GM23338 (cell line): ENCODE results near the gene EPS8. TPM values are rescaled to one million over a fixed set of nuclear protein-coding genes. Genes with fewer than 3 reads are reported as not detected.

Experiments used
- ATAC-seq: fragments of 200-7000 bp; cut with Tn5 transposase; 3 replicates; pipeline ENCODE4 v1.9.1; 2020
- DNase-seq: peaks from one replicate; pipeline ENCODE4 v3.0.0-alpha.2; 2015; ENCODE audit warnings: low spot score
- H2AFZ ChIP-seq: fragments of 200-600 bp; sonication (generic); 2 replicates; pipeline ENCODE4 v1.8.0; 2016; ENCODE audit warnings: antibody characterized with exemption, mild to moderate bottlenecking, moderate library complexity
- H3F3A ChIP-seq: fragments of 200-600 bp; sonication (generic); replicated peaks from 2 replicates; pipeline ENCODE4 v1.8.0; 2017; ENCODE audit warnings: antibody characterized with exemption, mixed run types, low read depth
- H3K27ac ChIP-seq: fragments of 200-600 bp; sonication (generic); 2 replicates; pipeline ENCODE4 v1.6.1; 2016; ENCODE audit warnings: low read depth
- H3K27me3 ChIP-seq: fragments of 200-600 bp; sonication (generic); 2 replicates; pipeline ENCODE4 v1.8.0; 2016; ENCODE audit warnings: mild to moderate bottlenecking, mixed run types, moderate library complexity; ENCODE audit not compliant: insufficient read depth
- H3K36me3 ChIP-seq: fragments of 200-600 bp; sonication (generic); 2 replicates; pipeline ENCODE4 v1.8.0; 2016; ENCODE audit warnings: mild to moderate bottlenecking; ENCODE audit not compliant: insufficient read depth
- H3K4me1 ChIP-seq: fragments of 200-600 bp; sonication (generic); 2 replicates; pipeline ENCODE4 v1.8.0; 2016; ENCODE audit warnings: mild to moderate bottlenecking, moderate library complexity; ENCODE audit not compliant: insufficient read depth
- H3K4me2 ChIP-seq: fragments of 200-600 bp; sonication (generic); 2 replicates; pipeline ENCODE4 v1.7.1; 2017; ENCODE audit warnings: mixed run types
- H3K4me3 ChIP-seq: fragments of 200-600 bp; sonication (generic); 2 replicates; pipeline ENCODE4 v1.6.1; 2016; ENCODE audit warnings: mixed run types
- H3K79me2 ChIP-seq: fragments of 200-600 bp; sonication (generic); replicated peaks from 2 replicates; pipeline ENCODE4 v1.8.0; 2017; ENCODE audit warnings: mild to moderate bottlenecking; ENCODE audit not compliant: insufficient read depth
- H3K9me2 ChIP-seq: fragments of 200-600 bp; sonication (generic); 2 replicates; pipeline ENCODE4 v1.8.0; 2017; ENCODE audit not compliant: insufficient read depth
- H4K20me1 ChIP-seq: fragments of 200-600 bp; sonication (generic); replicated peaks from 2 replicates; pipeline ENCODE4 v1.8.0; 2017; ENCODE audit warnings: mild to moderate bottlenecking; ENCODE audit not compliant: insufficient read depth
- H3K27ac Mint-ChIP-seq: 2 replicates; pipeline ENCODE4 v1.8.0; 2020; ENCODE audit warnings: inconsistent platforms, mild to moderate bottlenecking, moderate library complexity, mixed read lengths
- H3K27me3 Mint-ChIP-seq: 3 replicates; pipeline ENCODE4 v1.8.0; 2022; ENCODE audit warnings: low read depth, mild to moderate bottlenecking, moderate library complexity, mixed read lengths, inconsistent platforms; ENCODE audit not compliant: insufficient read depth, poor library complexity
- H3K36me3 Mint-ChIP-seq: 3 replicates; pipeline ENCODE4 v1.8.0; 2021; ENCODE audit warnings: low read depth, mild to moderate bottlenecking, inconsistent platforms, moderate library complexity, mixed read lengths
- H3K4me1 Mint-ChIP-seq: 3 replicates; pipeline ENCODE4 v1.8.0; 2020; ENCODE audit warnings: mild to moderate bottlenecking, inconsistent platforms, mixed read lengths
- H3K4me3 Mint-ChIP-seq: 3 replicates; pipeline ENCODE4 v1.8.0; 2021; ENCODE audit warnings: moderate library complexity, mild to moderate bottlenecking, inconsistent platforms, mixed read lengths
- H3K9me3 Mint-ChIP-seq: 3 replicates; pipeline ENCODE4 v1.8.0; 2020; ENCODE audit warnings: moderate library complexity, mild to moderate bottlenecking, inconsistent platforms, mixed read lengths
- CREB1 ChIP-seq: fragments of 250-450 bp; sonication (Bioruptor Pico); IDR thresholded peaks from 2 replicates; pipeline ENCODE4 v1.5.0; 2020; ENCODE audit warnings: low read depth, mild to moderate bottlenecking, moderate library complexity
- CTCF ChIP-seq, 2 experiments: fragments of 200-600 bp in 1 of 2; sonication (generic) in 1 of 2; conservative IDR thresholded peaks; 2 replicates each; pipeline versions ENCODE4 v1.5.1 to v1.6.1; 2016 to 2017; ENCODE audit warnings: antibody characterized with exemption in 2 of 2, low read depth in 2 of 2, mild to moderate bottlenecking in 2 of 2, moderate library complexity in 1 of 2
- ETS1 ChIP-seq: IDR thresholded peaks from 2 replicates; pipeline ENCODE4 v1.6.1; 2016; ENCODE audit warnings: antibody characterized with exemption
- EZH2 ChIP-seq: fragments of 200-600 bp; sonication (generic); IDR thresholded peaks from one replicate; pipeline ENCODE4 v1.8.0; 2017; ENCODE audit warnings: antibody characterized with exemption, mild to moderate bottlenecking, low read depth; ENCODE audit not compliant: unreplicated experiment
- EZH2phosphoT487 ChIP-seq: fragments of 200-600 bp; sonication (generic); IDR thresholded peaks from one replicate; pipeline ENCODE4 v1.8.1; 2018; ENCODE audit warnings: antibody characterized with exemption; ENCODE audit not compliant: unreplicated experiment
- JUNB ChIP-seq: IDR thresholded peaks from one replicate; pipeline ENCODE4 v1.6.1; 2016; ENCODE audit warnings: antibody characterized with exemption; ENCODE audit not compliant: unreplicated experiment
- NANOG ChIP-seq: IDR thresholded peaks from 2 replicates; pipeline ENCODE4 v1.6.1; 2016; ENCODE audit warnings: antibody characterized with exemption, borderline replicate concordance
- POLR2AphosphoS5 ChIP-seq: IDR thresholded peaks from 2 replicates; pipeline ENCODE4 v1.6.1; 2016; ENCODE audit warnings: antibody characterized with exemption, low read depth
- REST ChIP-seq: IDR thresholded peaks from one replicate; pipeline ENCODE4 v1.6.1; 2018; ENCODE audit warnings: antibody characterized with exemption; ENCODE audit not compliant: unreplicated experiment
- STAT1 ChIP-seq: IDR thresholded peaks from one replicate; pipeline ENCODE4 v1.6.1; 2016; ENCODE audit warnings: antibody characterized with exemption; ENCODE audit not compliant: unreplicated experiment
- ZNF114 ChIP-seq: fragments of 250-450 bp; sonication (Bioruptor Pico); IDR thresholded peaks from 2 replicates; pipeline ENCODE4 v1.5.0; 2020; ENCODE audit warnings: mild to moderate bottlenecking, moderate library complexity
- ZNF331 ChIP-seq: fragments of 250-450 bp; sonication (Bioruptor Pico); IDR thresholded peaks from 2 replicates; pipeline ENCODE4 v1.5.0; 2020; ENCODE audit warnings: low read depth, mild to moderate bottlenecking, moderate library complexity
- ZNF462 ChIP-seq: fragments of 250-450 bp; sonication (Bioruptor Pico); IDR thresholded peaks from 2 replicates; pipeline ENCODE4 v1.5.0; 2020; ENCODE audit warnings: mild to moderate bottlenecking, moderate library complexity
- polyA plus RNA-seq: library from polyadenylated mRNA; unstranded; fragments of >200 nt; fragmentation: Nextera tagmentation; extraction: Ambion mirVana; gene quantifications from 2 replicates; pipeline ENCODE4 v1.2.1, GENCODE V29; 2016
- total RNA-seq: library from RNA; depleted of rRNA; stranded (reverse); fragments of >200 nt; shearing (Covaris generic); gene quantifications from 2 replicates; pipeline ENCODE4 v1.2.3, GENCODE V29; 2014

EPS8 gene
- total and polyA plus RNA-seq, 2 experiments from 2014 or later: 3.5 to 5.4 TPM

- H3F3A ChIP-seq: no peaks in the 10 kb centered on the region
- no peaks in the 10 kb centered on the region for H3K4me1 ChIP-seq
- no peaks in the 10 kb centered on the region for H3K36me3 Mint-ChIP-seq
- ATAC-seq (no peak), DNase-seq (no peak)
- no peaks in the 10 kb centered on the region for H3K9me2 ChIP-seq
- H3K4me3 Mint-ChIP-seq: no peak overlapping the region
- H3K27me3 Mint-ChIP-seq: no peaks in the 10 kb centered on the region
- H3K27me3 ChIP-seq: no peaks in the 10 kb centered on the region
- H3K4me3 ChIP-seq: no peak overlapping the region
- H3K4me1 Mint-ChIP-seq: no peaks in the 10 kb centered on the region
- no peaks in the 10 kb centered on the region for H4K20me1 ChIP-seq
- H3K27ac ChIP-seq: no peak overlapping the region
- no peaks in the 10 kb centered on the region for H3K9me3 Mint-ChIP-seq
- TF ChIP-seq EZH2phosphoT487 (no peak), ZNF331 (CRISPR knock-in tag) (no peak), CTCF (conservative IDR thresholded peaks at IDR 0.05; ENCODE audit: low read depth in 2 of 2) (no peak), ETS1 (no peak), CREB1 (CRISPR knock-in tag) (no peak), ZNF114 (CRISPR knock-in tag) (no peak), EZH2 (no peak), REST (no peak), JUNB (no peak), ZNF462 (CRISPR knock-in tag) (no peak), NANOG (no peak), POLR2AphosphoS5 (no peak), STAT1 (no peak)
- H3K4me2 ChIP-seq: no peak overlapping the region
- no peak overlapping the region for H3K27ac Mint-ChIP-seq
- H3K79me2 ChIP-seq: no peaks in the 10 kb centered on the region
- H2AFZ ChIP-seq: no peak overlapping the region
- no peaks in the 10 kb centered on the region for H3K36me3 ChIP-seq
Measured at GRCh38 chr12:15722951-15723350, 66.2 kb downstream of the EPS8 start.
